IMR-90 (cell line): ENCODE measurements around the gene DRC3. TPM values are rescaled to one million over a fixed set of nuclear protein-coding genes. Genes with fewer than 3 reads are reported as not detected.

Experiments
- ATAC-seq: fragments of 200-7000 bp; cut with Tn5 transposase; 2 replicates; pipeline ENCODE4 v1.9.1; 2020; ENCODE audit warnings: low read depth, mild to moderate bottlenecking, moderate library complexity
- BruUV-seq: library from RNA; stranded (reverse); fragments of 400-500 nt; replicated peaks from 2 replicates; lab custom pipeline; 2021; lab: Mats Ljungman, UMichigan
- CTCF ChIA-PET: fragments of 300-600 bp; formaldehyde crosslinking; extraction: SDS; loops from one replicate; lab custom pipeline; 2021; ENCODE audit warnings: antibody characterized with exemption; lab: Yijun Ruan, JAX
- POLR2A ChIA-PET: fragments of 300-600 bp; sonication (Branson Sonifier 250); formaldehyde crosslinking; loops from one replicate; lab custom pipeline; 2022; ENCODE audit warnings: antibody characterized with exemption; ENCODE audit not compliant: unreplicated experiment; lab: Charles Lee
- DNase-seq: peaks from one replicate; pipeline ENCODE4 v3.0.0; 2013
- H2AFZ ChIP-seq: replicated peaks from 2 replicates; pipeline ENCODE3; 2013; ENCODE audit warnings: low read length, mild to moderate bottlenecking; ENCODE audit not compliant: poor library complexity
- H2AK5ac ChIP-seq: 2 replicates; pipeline ENCODE4 v1.6.1; 2013; ENCODE audit warnings: low read depth, low read length, inconsistent platforms
- H2AK9ac ChIP-seq: replicated peaks from 2 replicates; pipeline ENCODE3; 2013; ENCODE audit warnings: mild to moderate bottlenecking, low read depth, low read length, moderate library complexity; ENCODE audit not compliant: poor library complexity
- H2BK120ac ChIP-seq: 2 replicates; pipeline ENCODE4 v1.6.1; 2013; ENCODE audit warnings: low read depth, low read length, inconsistent platforms
- H2BK15ac ChIP-seq: 3 replicates; pipeline ENCODE4 v1.6.1; 2013; ENCODE audit warnings: low read depth, low read length, inconsistent platforms
- H2BK20ac ChIP-seq: 2 replicates; pipeline ENCODE4 v1.6.1; 2013; ENCODE audit warnings: low read depth, mild to moderate bottlenecking, inconsistent platforms, low read length, moderate library complexity
- H2BK5ac ChIP-seq: 2 replicates; pipeline ENCODE4 v1.6.1; 2013; ENCODE audit warnings: mild to moderate bottlenecking, low read depth, low read length, inconsistent platforms; ENCODE audit not compliant: poor library complexity, severe bottlenecking
- H3K14ac ChIP-seq: replicated peaks from 2 replicates; pipeline ENCODE4 v1.6.1; 2013; ENCODE audit warnings: low read depth, low read length, inconsistent platforms
- H3K18ac ChIP-seq: 2 replicates; pipeline ENCODE4 v1.6.1; 2013; ENCODE audit warnings: low read depth, low read length, control low read depth
- H3K23ac ChIP-seq: 2 replicates; pipeline ENCODE4 v1.6.1; 2013; ENCODE audit warnings: low read depth, low read length, inconsistent platforms
- H3K27ac ChIP-seq: 2 replicates; pipeline ENCODE4 v1.5.1; 2013; ENCODE audit warnings: mild to moderate bottlenecking, control low read depth, low read length; ENCODE audit not compliant: insufficient read depth
- H3K27me3 ChIP-seq: 2 replicates; pipeline ENCODE4 v1.6.1; 2013; ENCODE audit warnings: low read length; ENCODE audit not compliant: control insufficient read depth, insufficient read depth
- H3K36me3 ChIP-seq: 2 replicates; pipeline ENCODE4 v1.6.1; 2013; ENCODE audit warnings: low read length, mixed read lengths; ENCODE audit not compliant: control insufficient read depth, insufficient read depth
- H3K4ac ChIP-seq: 2 replicates; pipeline ENCODE4 v1.6.1; 2013; ENCODE audit warnings: low read depth, low read length, inconsistent platforms
- H3K4me1 ChIP-seq: 2 replicates; pipeline ENCODE4 v1.6.1; 2013; ENCODE audit warnings: low read length, mixed read lengths; ENCODE audit not compliant: control insufficient read depth, insufficient read depth
- H3K4me2 ChIP-seq: 2 replicates; pipeline ENCODE4 v1.6.1; 2013; ENCODE audit warnings: low read depth, mild to moderate bottlenecking, control low read depth, low read length, moderate library complexity
- H3K4me3 ChIP-seq: 2 replicates; pipeline ENCODE4 v1.5.1; 2013; ENCODE audit warnings: low read depth, mild to moderate bottlenecking, control low read depth, low read length, moderate library complexity; ENCODE audit not compliant: insufficient read depth
- H3K56ac ChIP-seq: 2 replicates; pipeline ENCODE4 v1.6.1; 2013; ENCODE audit warnings: low read length, inconsistent platforms; ENCODE audit not compliant: insufficient read depth; ENCODE audit errors: extremely low read depth
- H3K79me1 ChIP-seq, 2 experiments: 2 replicates each; pipeline ENCODE4 v1.6.1; 2013; ENCODE audit warnings: low read length in 2 of 2, inconsistent platforms in 1 of 2, low read depth in 1 of 2
- H3K9ac ChIP-seq: 2 replicates; pipeline ENCODE4 v1.6.1; 2013; ENCODE audit warnings: low read depth, low read length, control low read depth
- H3K9me1 ChIP-seq: 2 replicates; pipeline ENCODE4 v1.6.1; 2013; ENCODE audit warnings: low read length, inconsistent platforms; ENCODE audit not compliant: insufficient read depth
- H3K9me3 ChIP-seq: 2 replicates; pipeline ENCODE4 v1.6.1; 2013; ENCODE audit warnings: low read length; ENCODE audit not compliant: control insufficient read depth, insufficient read depth
- H4K20me1 ChIP-seq: 2 replicates; pipeline ENCODE4 v1.6.1; 2013; ENCODE audit warnings: low read length, inconsistent platforms; ENCODE audit not compliant: insufficient read depth
- H4K5ac ChIP-seq: 2 replicates; pipeline ENCODE4 v1.6.1; 2013; ENCODE audit warnings: mild to moderate bottlenecking, low read depth, low read length, control low read depth
- H4K8ac ChIP-seq, 2 experiments: 2 replicates each; pipeline ENCODE4 v1.6.1; 2013; ENCODE audit warnings: low read depth in 2 of 2, low read length in 2 of 2, control low read depth in 1 of 2, inconsistent platforms in 1 of 2
- H4K91ac ChIP-seq: 2 replicates; pipeline ENCODE4 v1.6.1; 2013; ENCODE audit warnings: low read depth, low read length, inconsistent platforms; ENCODE audit not compliant: insufficient read depth
- RCOR1 ChIP-seq: IDR thresholded peaks from 2 replicates; pipeline ENCODE4 v1.6.1; 2012; ENCODE audit warnings: mild to moderate bottlenecking, low read length, improper control_type of control experiment; ENCODE audit not compliant: insufficient replicate concordance
- WGBS, 2 experiments: methylation state at CpG; one replicate each; pipeline versions ENCODE4 v1.1.5 to v1.1.7; 2013; ENCODE audit warnings: missing lambda C conversion rate in 2 of 2; ENCODE audit not compliant: insufficient read length in 1 of 2; ENCODE audit errors: extremely low coverage in 2 of 2; 5-methylcytosine and 5-hydroxymethylcytosine counted together
- dilution Hi-C: fragments of 300-500 bp; cut with HindIII; formaldehyde crosslinking; loops from one replicate; pipeline ENCODE4 v1.14.3; 2018; ENCODE audit warnings: low sequenced_read_pairs; ENCODE audit not compliant: unreplicated experiment
- in situ Hi-C: fragments of 300-500 bp; cut with MboI; formaldehyde crosslinking; loops from 3 replicates; pipeline ENCODE4 v1.14.3; 2019; ENCODE audit warnings: low sequenced_read_pairs, inconsistent platforms, mixed read lengths
- intact Hi-C: fragments of 100-400 bp; cut with micrococcal nuclease; formaldehyde crosslinking; loops from 2 replicates; pipeline ENCODE4 v1.10.0; 2022
- polyA plus RNA-seq, 3 experiments: library from polyadenylated mRNA; depleted of rRNA; stranded (reverse); fragments of >200 nt; gene quantifications; 2 replicates each; pipeline ENCODE4 v1.2.3, GENCODE V29; 2012; ENCODE audit warnings: low replicate concordance in 1 of 3
- total RNA-seq: library from RNA; depleted of rRNA; stranded (reverse); fragments of >200 nt; gene quantifications from 2 replicates; pipeline ENCODE4 v1.2.3, GENCODE V29; 2012

Gene DRC3
- total and polyA plus RNA-seq, 2 of the 4 experiments (the other 2 are of a cell fraction): 0.55 to 0.72 TPM

DNA sequence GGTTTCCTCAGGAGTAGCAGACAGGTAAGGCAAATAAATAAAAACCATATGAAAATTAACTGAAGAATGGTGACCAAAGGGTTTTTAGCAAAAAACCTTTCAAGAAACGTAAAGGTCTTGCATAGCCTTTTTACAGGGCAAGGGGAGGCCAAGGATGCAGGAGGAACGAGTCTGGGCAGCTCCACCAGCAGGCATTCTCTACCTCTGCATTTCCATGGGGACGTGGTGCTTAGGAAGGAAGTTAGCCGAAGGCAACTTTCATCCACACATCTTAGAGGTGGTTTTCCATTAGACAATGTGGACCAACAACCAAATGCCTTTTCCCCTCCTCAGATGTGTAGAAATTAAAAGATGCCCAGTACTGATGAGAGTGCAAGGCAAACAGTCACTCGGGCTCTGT, 21.1 kb upstream of the DRC3 start:
- dilution Hi-C loops: no loop called here
- BruUV-seq: no TSS peak
- CTCF ChIA-PET: interaction anchor here (0.6 kb wide), 1 partner anchor 82 kb away, joined by 4 read pairs; no protein-coding TSS in a partner anchor

More for the DNA sequence above, 21.1 kb upstream of the DRC3 start:
- no peak overlapping the region for H3K56ac ChIP-seq
- no peaks in the 10 kb centered on the region for H3K27me3 ChIP-seq
- ATAC-seq (peak; percentile 9; the same call in 1 of the 2 replicates), DNase-seq (no peak)
- peaks cover 16% of the 10 kb centered on the region for H3K4me1 ChIP-seq
- H2BK15ac ChIP-seq: peak overlapping the region; percentile 49; the same call in 1 of the 3 replicates
- H3K18ac ChIP-seq: peak overlapping the region; percentile 33
- peaks cover 51 to 86% of the 10 kb centered on the region in 2 experiments for H3K79me1 ChIP-seq
- H3K4ac ChIP-seq: peak overlapping the region; percentile 49
- intact Hi-C loops: no loop called here
- peak overlapping the region; percentile 38; the same call in 1 of the 2 replicates for H4K5ac ChIP-seq
- peak overlapping the region; percentile 66 for H2BK120ac ChIP-seq
- peak overlapping the region; percentile 64 for H4K91ac ChIP-seq
- H3K23ac ChIP-seq: peak overlapping the region; percentile 60
- WGBS, 2 experiments: no CpG with 5 or more reads among the region's 5 CpGs
- H3K27ac ChIP-seq: no peak overlapping the region
- H2AFZ ChIP-seq: no peak overlapping the region
- peak overlapping the region; percentile 35 for H3K14ac ChIP-seq
- TF ChIP-seq RCOR1: no peak
- no peaks in the 10 kb centered on the region for H3K36me3 ChIP-seq
- H2AK9ac ChIP-seq: no peak overlapping the region
- peaks cover 48% of the 10 kb centered on the region for H3K9me1 ChIP-seq
- H3K9ac ChIP-seq: no peak overlapping the region
- in situ Hi-C loops: no loop called here
- no peaks in the 10 kb centered on the region for H3K9me3 ChIP-seq
- POLR2A ChIA-PET: no interaction called here
- peak overlapping the region; percentile 7 to 62; a peak in 2 of 4 replicates for H4K8ac ChIP-seq
- H3K4me2 ChIP-seq: no peak overlapping the region
- peak overlapping the region; percentile 74; the same call in 1 of the 2 replicates for H2AK5ac ChIP-seq
- peak overlapping the region; percentile 56 for H2BK5ac ChIP-seq
- H4K20me1 ChIP-seq: peaks cover 9% of the 10 kb centered on the region; the same call in 1 of the 2 replicates
- H2BK20ac ChIP-seq: no peak overlapping the region
- H3K4me3 ChIP-seq: no peak overlapping the region
